Measurements from ENCODE around the gene TMEM94.

- TF ChIP-seq CTCF (IDR thresholded peaks at IDR 0.05) = no peak
- TF ChIP-seq POLR2AphosphoS5 (IDR thresholded peaks at IDR 0.05) = no peak
- TF ChIP-seq POLR2A (IDR thresholded peaks at IDR 0.05) = no peak
Measured at GRCh38 chr17:75521290-75521689, 64.9 kb downstream of the TMEM94 start.

Measured in gastroesophageal sphincter (tissue), 3 donors.